Choroid plexus epithelial cell (primary cell): ENCODE data around the gene CADPS.

Experiments
- DNase-seq: peaks from one replicate; pipeline ENCODE4 v3.0.0-alpha.2; 2010; ENCODE audit warnings: low read depth
- H3K4me3 ChIP-seq: 2 replicates; pipeline ENCODE4 v1.5.1; 2011; ENCODE audit warnings: low read depth, mild to moderate bottlenecking, control low read depth, low read length, moderate library complexity
- CTCF ChIP-seq: conservative IDR thresholded peaks from 2 replicates; pipeline ENCODE4 v1.5.1; 2011; ENCODE audit warnings: low read depth, mild to moderate bottlenecking, control low read depth, inconsistent platforms, low read length, moderate library complexity

CADPS gene

GRCh38 chr3:62546266-62546665, 328.9 kb downstream of the CADPS start:
- no peak for TF ChIP-seq CTCF
- no peak overlapping the region for H3K4me3 ChIP-seq
- DNase-seq: no peak

GRCh38 chr3:62542185-62542584, 333.0 kb downstream of the CADPS start:
- TF ChIP-seq CTCF: no peak
- no peak overlapping the region for H3K4me3 ChIP-seq
- no peak for DNase-seq

DNA sequence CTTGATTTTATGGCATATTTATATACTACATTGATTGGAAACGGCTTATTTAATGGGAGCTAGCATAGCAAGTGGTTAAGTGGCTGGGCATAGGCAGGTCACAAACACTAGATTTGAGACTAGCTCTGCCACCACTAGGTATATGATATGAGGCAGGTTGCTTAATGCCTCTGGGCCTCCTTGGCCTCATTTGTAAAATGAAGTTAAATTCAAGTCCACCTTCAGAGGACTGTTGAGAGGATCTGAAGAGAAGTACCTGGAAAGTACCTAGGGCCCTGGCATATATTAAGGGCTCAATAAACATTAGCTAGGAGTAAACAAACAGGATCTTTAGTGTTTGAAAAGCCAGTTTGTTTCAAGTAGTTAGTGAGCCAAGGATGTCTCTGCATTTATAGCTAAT, 335.5 kb downstream of the CADPS start:
- no peak overlapping the region for H3K4me3 ChIP-seq
- TF ChIP-seq CTCF: no peak
- DNase-seq: no peak

DNA sequence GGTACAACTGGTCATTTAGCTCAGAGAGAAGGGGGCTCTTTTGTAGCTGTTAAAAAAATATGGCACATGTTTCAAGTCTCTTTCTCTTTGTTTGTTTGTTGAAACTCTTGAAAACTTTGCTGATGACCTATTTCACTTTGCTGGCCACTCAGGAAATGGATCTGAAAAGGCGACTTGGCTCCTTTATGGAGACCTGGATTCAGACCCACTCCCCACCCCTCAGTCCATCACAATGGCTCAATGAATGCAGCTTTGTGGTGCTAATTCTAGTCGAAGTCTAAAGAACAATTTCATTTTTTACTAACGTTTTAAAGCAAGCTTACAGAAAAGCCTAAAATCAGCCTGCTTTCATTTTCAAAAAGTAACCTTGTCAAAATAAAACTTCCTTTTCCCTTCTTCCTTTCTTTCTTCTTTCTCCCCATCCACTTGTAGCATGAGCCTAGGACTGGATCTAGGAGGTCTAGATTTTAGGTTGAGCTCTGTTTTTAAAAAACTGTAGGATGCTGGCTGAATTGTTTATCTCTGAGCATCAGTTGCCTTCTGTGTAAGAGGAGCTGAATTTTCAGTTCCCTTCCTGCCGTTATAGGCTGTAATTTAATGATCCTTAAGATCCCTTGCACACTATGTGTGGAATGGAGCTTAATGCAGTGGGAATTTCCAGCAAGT, 336.4 kb downstream of the CADPS start:
- TF ChIP-seq CTCF: no peak
- H3K4me3 ChIP-seq: no peak overlapping the region
- no peak for DNase-seq

DNA sequence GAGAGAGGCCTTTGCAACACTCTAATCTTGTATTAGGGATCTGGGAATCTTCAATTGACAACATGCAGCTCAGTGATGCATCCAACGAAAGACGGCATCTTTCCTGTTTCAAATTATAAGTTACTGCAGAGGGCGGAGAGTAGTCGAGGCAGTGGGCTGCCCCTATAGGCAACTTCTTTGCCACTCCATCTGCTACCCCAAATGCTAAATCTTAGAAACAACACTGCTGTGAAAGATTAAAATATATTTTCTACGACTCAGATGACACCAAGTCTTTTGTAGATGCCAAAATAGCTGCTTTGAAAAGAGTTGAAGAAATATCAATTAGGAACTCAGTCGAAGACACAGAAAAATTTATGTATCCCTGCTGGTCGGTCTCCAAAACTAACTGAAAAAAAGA, 340.9 kb downstream of the CADPS start:
- DNase-seq: no peak
- no peak overlapping the region for H3K4me3 ChIP-seq
- no peak for TF ChIP-seq CTCF

GRCh38 chr3:62532796-62533195, 342.4 kb downstream of the CADPS start:
- no peak for DNase-seq
- no peak overlapping the region for H3K4me3 ChIP-seq
- TF ChIP-seq CTCF: no peak

- TF ChIP-seq CTCF: no peak
- no peak overlapping the region for H3K4me3 ChIP-seq
- no peak for DNase-seq
Observed at GRCh38 chr3:62531981-62532380, 343.2 kb downstream of the CADPS start.
